GM12878 (cell line): ENCODE data around the gene SUSD6. TPM values are rescaled to one million over a fixed set of nuclear protein-coding genes. Genes with fewer than 3 reads are reported as not detected.
A peak's percentile ranks its signal among the peaks of the same experiment; 100 is the strongest.
"Not testable (repeated sequence)": the region's sequence is repeated elsewhere in the genome, so short reads cannot be mapped to it uniquely, and the experiment has no call there.

Source experiments
- ATAC-seq: fragments of 200-7000 bp; cut with Tn5 transposase; 3 replicates; pipeline ENCODE4 v1.9.1; 2020; ENCODE audit warnings: mild to moderate bottlenecking, moderate library complexity
- BruUV-seq: library from RNA; stranded (reverse); fragments of 400-500 nt; replicated peaks from 2 replicates; lab custom pipeline; 2021; lab: Mats Ljungman, UMichigan
- CTCF ChIA-PET: fragments of 300-600 bp; sonication (Branson Sonifier 250); formaldehyde crosslinking; extraction: SDS; loops from one replicate; lab custom pipeline; 2021; ENCODE audit warnings: inconsistent platforms; lab: Yijun Ruan, JAX
- POLR2A ChIA-PET: fragments of 350-600 bp; formaldehyde crosslinking; extraction: SDS; loops from one replicate; lab custom pipeline; 2021; ENCODE audit warnings: inconsistent platforms; lab: Charles Lee
- RAD21 ChIA-PET: fragments of 300-600 bp; sonication (Branson Sonifier 250); formaldehyde crosslinking; loops from one replicate; lab custom pipeline; 2023; ENCODE audit warnings: antibody characterized with exemption; ENCODE audit not compliant: unreplicated experiment; lab: Charles Lee
- SMC1A ChIA-PET: fragments of 300-600 bp; sonication (Branson Sonifier 250); formaldehyde crosslinking; loops from one replicate; lab custom pipeline; 2023; ENCODE audit not compliant: unreplicated experiment, uncharacterized antibody; lab: Charles Lee
- DNase-seq: peaks from one replicate; pipeline ENCODE4 v3.0.0-alpha.2; 2011; ENCODE audit warnings: low read depth, low spot score
- FAIRE-seq: peaks from 3 replicates; lab custom pipeline; 2011; peaks lifted over from hg19 to GRCh38; lab: Jason Lieb, UNC
- H2AFZ ChIP-seq: 2 replicates; pipeline ENCODE4 v1.6.0; 2011; ENCODE audit warnings: low read depth, low read length, control low read depth; ENCODE audit not compliant: control insufficient read depth
- H3K27ac ChIP-seq: 2 replicates; pipeline ENCODE4 v1.5.1; 2011; ENCODE audit warnings: control low read depth; ENCODE audit not compliant: control insufficient read depth, insufficient read depth
- H3K27me3 ChIP-seq, 2 experiments: replicated peaks in 1 of 2; 2 replicates each; pipeline versions ENCODE4 v1.6.0 to v1.6.1; 2011; ENCODE audit warnings: low read length in 1 of 2; ENCODE audit not compliant: control insufficient read depth in 2 of 2, insufficient read depth in 2 of 2
- H3K36me3 ChIP-seq, 2 experiments: 2 replicates each; pipeline ENCODE4 v1.5.1; 2011; ENCODE audit warnings: low read length in 1 of 2; ENCODE audit not compliant: control insufficient read depth in 2 of 2, insufficient read depth in 2 of 2
- H3K4me1 ChIP-seq: 2 replicates; pipeline ENCODE4 v1.6.1; 2011; ENCODE audit warnings: mild to moderate bottlenecking, low read length, moderate library complexity, mixed read lengths; ENCODE audit not compliant: control insufficient read depth, insufficient read depth
- H3K4me2 ChIP-seq: 2 replicates; pipeline ENCODE4 v1.6.0; 2011; ENCODE audit warnings: control low read depth; ENCODE audit not compliant: control insufficient read depth, insufficient read depth
- H3K4me3 ChIP-seq: fragments of 200-600 bp; sonication (generic); 2 replicates; pipeline ENCODE4 v1.5.1; 2016
- H3K79me2 ChIP-seq: 2 replicates; pipeline ENCODE4 v1.6.0; 2011; ENCODE audit warnings: low read length; ENCODE audit not compliant: control insufficient read depth, insufficient read depth
- H3K9ac ChIP-seq: 2 replicates; pipeline ENCODE4 v1.8.0; 2011; ENCODE audit warnings: low read length, control low read depth, mixed read lengths; ENCODE audit not compliant: control insufficient read depth, insufficient read depth
- H3K9me3 ChIP-seq: replicated peaks from 3 replicates; pipeline ENCODE4 v1.5.1; 2011; ENCODE audit warnings: mild to moderate bottlenecking, low read length; ENCODE audit not compliant: control insufficient read depth, insufficient read depth
- H4K20me1 ChIP-seq: 2 replicates; pipeline ENCODE4 v1.6.0; 2011; ENCODE audit not compliant: control insufficient read depth, insufficient read depth
- CEBPB ChIP-seq, 2 experiments: fragments of 150-350 bp in 1 of 2; IDR thresholded peaks; 2 replicates each; pipeline ENCODE4 v1.6.1; 2012 to 2014; ENCODE audit warnings: low read depth in 2 of 2, low read length in 2 of 2, borderline replicate concordance in 1 of 2, inconsistent platforms in 1 of 2
- EZH2 ChIP-seq: IDR thresholded peaks from 2 replicates; pipeline ENCODE4 v1.6.1; 2012; ENCODE audit warnings: low read depth, mild to moderate bottlenecking, control low read depth, inconsistent platforms, low read length, borderline replicate concordance; ENCODE audit not compliant: control insufficient read depth
- HCFC1 ChIP-seq: fragments of 150-350 bp; IDR thresholded peaks from 2 replicates; pipeline ENCODE4 v1.6.1; 2014; ENCODE audit warnings: low read length
- POLR2A ChIP-seq: IDR thresholded peaks from 2 replicates; pipeline ENCODE4 v1.6.1; 2011; ENCODE audit warnings: low read depth, mild to moderate bottlenecking, low read length
- RFX5 ChIP-seq: IDR thresholded peaks from 2 replicates; pipeline ENCODE4 v1.6.1; 2011; ENCODE audit warnings: low read depth, low read length, improper control_type of control experiment
- TCF3 ChIP-seq: IDR thresholded peaks from 2 replicates; pipeline ENCODE4 v1.6.1; 2012; ENCODE audit warnings: low read depth, mild to moderate bottlenecking, low read length, borderline replicate concordance; ENCODE audit not compliant: insufficient read depth
- ZNF207 ChIP-seq: fragments of 450-650 bp; IDR thresholded peaks from 2 replicates; pipeline ENCODE4 v1.6.1; 2014; ENCODE audit warnings: antibody characterized with exemption, mild to moderate bottlenecking, borderline replicate concordance
- WGBS: methylation state at CpG from one replicate; pipeline ENCODE4 v1.1.6; 2016; ENCODE audit warnings: low lambda C conversion rate; ENCODE audit not compliant: insufficient replicate concordance, insufficient coverage; ENCODE audit errors: missing lambda C conversion rate; 5-methylcytosine and 5-hydroxymethylcytosine counted together
- in situ Hi-C: fragments of 300-500 bp; cut with MboI; formaldehyde crosslinking; loops from 9 replicates; pipeline ENCODE4 v1.14.3; 2018; ENCODE audit warnings: mixed read lengths
- intact Hi-C: fragments of 100-400 bp; cut with micrococcal nuclease; formaldehyde crosslinking; loops from one replicate; pipeline ENCODE4 v1.14.2; 2022; ENCODE audit not compliant: unreplicated experiment
- polyA plus RNA-seq, 11 experiments: library from polyadenylated mRNA; depleted of rRNA in 4 of 11; unstranded in 6 of 11; stranded (reverse) in 5 of 11; fragments of >200 nt; fragmentation: Nextera tagmentation in 4 of 11; fragmentation: Illumina TruSeq in 1 of 11; extraction: Ambion mirVana in 4 of 11; extraction: Trizol in 1 of 11; gene quantifications; 1 replicate in 1 of 11; 2 replicates in 10 of 11; pipeline versions ENCODE4 v1.2.1 to v1.2.3, GENCODE V29; 2011 to 2016; ENCODE audit warnings: inconsistent platforms in 2 of 11, missing spikeins in 2 of 11, low read depth in 1 of 11
- total RNA-seq, 4 experiments: library from RNA; depleted of rRNA in 3 of 4; stranded (reverse); fragments of >200 nt in 3 of 4; fragmentation: Illumina TruSeq in 1 of 4; extraction: Trizol in 1 of 4; gene quantifications; 2 replicates each; pipeline versions ENCODE4 v1.2.1 to v1.2.3, GENCODE V29; 2013 to 2021

Gene SUSD6
- total and polyA plus RNA-seq, 10 of the 15 experiments (the other 5 are each of a cell fraction or from before 2014, with no cell fraction given) = 6.6 to 39.8 (median 20.2) TPM

- Histone ChIP-seq H3K36me3 (no peaks in the 10 kb centered on the region), H3K79me2 (no peaks in the 10 kb centered on the region), H4K20me1 (no peaks in the 10 kb centered on the region), H3K27me3 (no peaks in the 10 kb centered on the region), H2AFZ (no peak overlapping the region)
- ChIA-PET POLR2A (no interaction called here), SMC1A (interaction anchor here (0.9 to 7.8 kb wide), 7 partner anchors 14 to 486 kb away, joined by 3 to 85 read pairs (median 5); no protein-coding TSS in a partner anchor)
- BruUV-seq = no TSS peak
- no peak for TF ChIP-seq ZNF207
- TF ChIP-seq HCFC1 = no peak
- TF ChIP-seq POLR2A = no peak
- TF ChIP-seq CEBPB (IDR thresholded peaks at IDR 0.05; ENCODE audit: borderline replicate concordance in 1 of 2, low read depth in 2 of 2, low read length in 2 of 2) = no peak
- TF ChIP-seq EZH2 = no peak
- TF ChIP-seq RFX5 = peak; percentile 68; the same call in 1 of the 2 replicates
- no peak for TF ChIP-seq TCF3
- TF ChIP-seq, all 136 proteins: peak for 1
- CTCF ChIA-PET = interaction anchor here (0.9 to 5.7 kb wide), 11 partner anchors 10 to 153 kb away, joined by 3 to 90 read pairs (median 9); partner anchors contain the start of gene CCDC177
- H3K4me1 ChIP-seq = peaks cover 4% of the 10 kb centered on the region; the same call in 1 of the 2 replicates
- H3K4me2 ChIP-seq = no peak overlapping the region
- H3K4me3 ChIP-seq = no peak overlapping the region
- FAIRE-seq (no peak), ATAC-seq (no peak), DNase-seq (no peak)
- H3K27ac ChIP-seq = no peak overlapping the region
- RAD21 ChIA-PET = interaction anchor here (0.8 to 2.3 kb wide), 9 partner anchors 18 to 143 kb away, joined by 3 to 8 read pairs (median 4); partner anchors contain the start of gene SUSD6
- 71% methylated on average over 4 of the region's 4 CpGs for WGBS
- H3K9me3 ChIP-seq = no peaks in the 10 kb centered on the region
- intact Hi-C loops (loop anchor here (1.0 kb wide), 2 partner anchors 125 to 143 kb away; no protein-coding TSS in a partner anchor), in situ Hi-C loops (loop anchor here (5.0 to 25.0 kb wide), 3 partner anchors 121 to 491 kb away; no protein-coding TSS in a partner anchor)
- H3K9ac ChIP-seq = no peak overlapping the region
Measured at GRCh38 chr14:69727860-69728259, 116.5 kb downstream of the SUSD6 start.

- H2AFZ ChIP-seq, H3K27me3 ChIP-seq, BruUV-seq, DNase-seq, ATAC-seq, H3K9me3 ChIP-seq, H3K4me1 ChIP-seq, FAIRE-seq, CTCF ChIA-PET, H3K4me3 ChIP-seq, H3K79me2 ChIP-seq, POLR2A ChIA-PET, H3K9ac ChIP-seq, H4K20me1 ChIP-seq, H3K4me2 ChIP-seq, H3K27ac ChIP-seq, H3K36me3 ChIP-seq: not testable (repeated sequence)
- RAD21 ChIA-PET = interaction anchor here (0.7 kb wide), 2 partner anchors 168 to 446 kb away, joined by 3 to 4 read pairs; no protein-coding TSS in a partner anchor
- SMC1A ChIA-PET = interaction anchor here (1.0 kb wide), 1 partner anchor 49 kb away, joined by 3 read pairs; no protein-coding TSS in a partner anchor
- 83% methylated on average over 8 of the region's 8 CpGs for WGBS
- intact Hi-C loops (loop anchor here (5.0 kb wide), 2 partner anchors 280 to 295 kb away; no protein-coding TSS in a partner anchor), in situ Hi-C loops (loop anchor here (5.0 to 25.0 kb wide), 2 partner anchors 285 to 495 kb away; no protein-coding TSS in a partner anchor)
Measured at GRCh38 chr14:69731919-69732598, 120.7 kb downstream of the SUSD6 start.

GRCh38 chr14:69736405-69736804 is 125.0 kb downstream of the SUSD6 start:
- DNase-seq, POLR2A ChIA-PET, H3K27me3 ChIP-seq, H2AFZ ChIP-seq, H3K27ac ChIP-seq, ATAC-seq, H3K9ac ChIP-seq, H3K79me2 ChIP-seq, H3K36me3 ChIP-seq, H3K4me1 ChIP-seq, BruUV-seq, H3K4me2 ChIP-seq, FAIRE-seq, H3K4me3 ChIP-seq, intact Hi-C loops, RAD21 ChIA-PET, H3K9me3 ChIP-seq, H4K20me1 ChIP-seq: not testable (repeated sequence)
- in situ Hi-C loops = loop anchor here (25.0 kb wide), 1 partner anchor 499 kb away; no protein-coding TSS in a partner anchor
- CTCF ChIA-PET = interaction anchor here (0.6 kb wide), 1 partner anchor 152 kb away, joined by 3 read pairs; no protein-coding TSS in a partner anchor
- WGBS = 29% methylated on average over 4 of the region's 4 CpGs
- SMC1A ChIA-PET = interaction anchor here (0.6 to 1.0 kb wide), 3 partner anchors 23 to 124 kb away, joined by 3 read pairs; no protein-coding TSS in a partner anchor
